Measurements from ENCODE around the gene MYH15. TPM values are rescaled to one million over a fixed set of nuclear protein-coding genes. Genes with fewer than 3 reads are reported as not detected.

The MYH15 gene
- total and polyA plus RNA-seq, 2 of the 4 experiments (the other 2 are of a cell fraction) = 0.10 to 0.36 TPM

- H3K4me3 ChIP-seq (ENCODE audit: insufficient read depth, low read depth, low read length) = no peak overlapping the region
- no peak overlapping the region for H3K27ac ChIP-seq (ENCODE audit: insufficient read depth, low read length)
- H2BK5ac ChIP-seq (ENCODE audit: low read depth, low read length, poor library complexity, severe bottlenecking) = no peak overlapping the region
- no peak overlapping the region for H3K23ac ChIP-seq (ENCODE audit: low read depth, low read length)
- no peak overlapping the region for H4K91ac ChIP-seq (ENCODE audit: insufficient read depth, low read depth, low read length)
- H2BK20ac ChIP-seq (ENCODE audit: low read depth, low read length) = no peak overlapping the region
- no TSS peak for BruUV-seq (replicated peaks)
- CTCF ChIA-PET = interaction anchor here (1.8 kb wide), 1 partner anchor 16 kb away, joined by 7 read pairs; no protein-coding TSS in a partner anchor
- in situ Hi-C loops (cut with MboI; ENCODE audit: low sequenced_read_pairs) = no loop called here
- intact Hi-C loops (cut with micrococcal nuclease) = no loop called here
- H3K4me1 ChIP-seq (ENCODE audit: control insufficient read depth, insufficient read depth, low read length) = peaks cover 2% of the 10 kb centered on the region; the same call in 1 of the 2 replicates
- no peaks in the 10 kb centered on the region for H4K20me1 ChIP-seq (ENCODE audit: insufficient read depth, low read length)
- H4K8ac ChIP-seq (ENCODE audit: low read depth in 2 of 2, low read length in 2 of 2) = no peak overlapping the region; a peak in 1 of 4 replicates
- H2BK15ac ChIP-seq (ENCODE audit: low read depth, low read length) = no peak overlapping the region
- H2AFZ ChIP-seq (replicated peaks; ENCODE audit: low read length, poor library complexity) = peak overlapping the region; percentile 36
- dilution Hi-C loops (cut with HindIII; ENCODE audit: low sequenced_read_pairs, unreplicated experiment) = no loop called here
- WGBS, 2 experiments (ENCODE audit: extremely low coverage in 2 of 2, insufficient read length in 1 of 2) = 67% methylated on average over 1 of the region's 5 CpGs; no CpG with 5 or more reads in 1 of the 2 experiments
- no peak overlapping the region for H3K18ac ChIP-seq (ENCODE audit: low read depth, low read length)
- H3K56ac ChIP-seq (ENCODE audit: extremely low read depth, insufficient read depth, low read length) = no peak overlapping the region
- no peak overlapping the region for H2BK120ac ChIP-seq (ENCODE audit: low read depth, low read length)
- POLR2A ChIA-PET (ENCODE audit: unreplicated experiment) = no interaction called here
- no peak overlapping the region for H3K9ac ChIP-seq (ENCODE audit: low read depth, low read length)
- no peak overlapping the region for H3K4me2 ChIP-seq (ENCODE audit: low read depth, low read length)
- H3K9me3 ChIP-seq (ENCODE audit: control insufficient read depth, insufficient read depth, low read length) = no peaks in the 10 kb centered on the region
- H3K79me1 ChIP-seq (ENCODE audit: low read depth in 1 of 2, low read length in 2 of 2) = no peaks in the 10 kb centered on the region
- peak; percentile 29 for ATAC-seq (ENCODE audit: low read depth)
- H3K9me1 ChIP-seq (ENCODE audit: insufficient read depth, low read length) = no peaks in the 10 kb centered on the region
- TF ChIP-seq CHD1 (IDR thresholded peaks at IDR 0.05; ENCODE audit: low read depth, low read length) = no peak
- TF ChIP-seq CEBPB (IDR thresholded peaks at IDR 0.05; ENCODE audit: low read depth, low read length) = no peak
- no peak for TF ChIP-seq MAFK (IDR thresholded peaks at IDR 0.05; ENCODE audit: low read depth, low read length)
- TF ChIP-seq MAZ (IDR thresholded peaks at IDR 0.05; ENCODE audit: borderline replicate concordance, low read depth, low read length) = no peak
- no peak for TF ChIP-seq NFE2L2 (IDR thresholded peaks at IDR 0.05; ENCODE audit: low read depth, low read length)
- no peak for TF ChIP-seq USF2 (IDR thresholded peaks at IDR 0.05; ENCODE audit: low read depth, low read length)
- no peaks in the 10 kb centered on the region for H3K36me3 ChIP-seq (ENCODE audit: control insufficient read depth, insufficient read depth, low read length)
- H4K5ac ChIP-seq (ENCODE audit: low read depth, low read length) = no peak overlapping the region
- no peak overlapping the region for H3K14ac ChIP-seq (replicated peaks; ENCODE audit: low read depth, low read length)
- H2AK5ac ChIP-seq (ENCODE audit: low read depth, low read length) = no peak overlapping the region
- no peak overlapping the region for H2AK9ac ChIP-seq (replicated peaks; ENCODE audit: low read depth, low read length, poor library complexity)
- peak; percentile 26 for DNase-seq
- no peaks in the 10 kb centered on the region for H3K27me3 ChIP-seq (ENCODE audit: control insufficient read depth, insufficient read depth, low read length)
- no peak overlapping the region for H3K4ac ChIP-seq (ENCODE audit: low read depth, low read length)
These were observed 48.7 kb downstream of the MYH15 start for GRCh38 chr3:108461661-108462111.

Data from IMR-90 (cell line).